AG04449 (cell line): ENCODE results near the gene NCOA6.

Experiments used
- CTCF ChIA-PET: fragments of 350-600 bp; formaldehyde crosslinking; extraction: SDS; loops from one replicate; lab custom pipeline; 2021; ENCODE audit warnings: antibody characterized with exemption; lab: Yijun Ruan, JAX
- POLR2A ChIA-PET: fragments of 400-600, 350-600 bp; formaldehyde crosslinking; extraction: SDS; loops from one replicate; lab custom pipeline; 2020; ENCODE audit warnings: antibody characterized with exemption, inconsistent platforms; lab: Yijun Ruan, JAX
- DNase-seq: peaks from one replicate; pipeline ENCODE4 v3.0.0-alpha.2; 2010; ENCODE audit warnings: low read depth, low spot score
- H3K4me3 ChIP-seq: 2 replicates; pipeline ENCODE4 v1.5.1; 2011; ENCODE audit warnings: low read depth, mild to moderate bottlenecking, control low read depth, low read length
- CTCF ChIP-seq: IDR thresholded peaks from one replicate; pipeline ENCODE4 v1.5.1; 2011; ENCODE audit warnings: mild to moderate bottlenecking, moderate library complexity, low read length, control low read depth, inconsistent platforms; ENCODE audit not compliant: insufficient read depth; ENCODE audit errors: missing control alignments

NCOA6 gene

GRCh38 chr20:34825530-34826362 is at the start of gene NCOA6:
NCOA6 (minus strand) TSS chr20:34825651; CDS start chr20:34782355, 43,296 bp downstream.
- H3K4me3 ChIP-seq, result peak within 1 kb of the TSS; percentile 98
- DNase-seq, result no peak
- CTCF ChIA-PET, result interaction anchor here (0.9 to 1.5 kb wide), 3 partner anchors 10 to 147 kb away, joined by 3 to 8 read pairs (median 5); no protein-coding TSS in a partner anchor
- POLR2A ChIA-PET, result interaction anchor here (1.0 kb wide), 1 partner anchor 169 kb away, joined by 3 read pairs; no protein-coding TSS in a partner anchor
- TF ChIP-seq CTCF, result no peak

- H3K4me3 ChIP-seq, result no peak overlapping the region
- DNase-seq, result peak; percentile 38
- POLR2A ChIA-PET, result interaction anchor here (0.8 to 3.0 kb wide), 4 partner anchors 78 to 127 kb away, joined by 3 to 16 read pairs (median 5); partner anchors contain the start of genes GSS and MYH7B
- CTCF ChIA-PET, result interaction anchor here (0.6 to 10.5 kb wide), 44 partner anchors 8 to 456 kb away, joined by 3 to 245 read pairs (median 5); partner anchors contain the start of genes GSS, MYH7B and TRPC4AP
- peak; percentile 85 for TF ChIP-seq CTCF
Observed at GRCh38 chr20:34874094-34874654, 48.7 kb upstream of the NCOA6 start.

GRCh38 chr20:34873583-34874093 is 48.2 kb upstream of the NCOA6 start:
- no peak for TF ChIP-seq CTCF
- POLR2A ChIA-PET, result interaction anchor here (0.8 to 3.0 kb wide), 4 partner anchors 78 to 128 kb away, joined by 3 to 16 read pairs (median 5); partner anchors contain the start of genes GSS and MYH7B
- H3K4me3 ChIP-seq, result no peak overlapping the region
- no peak for DNase-seq
- CTCF ChIA-PET, result interaction anchor here (0.6 to 10.5 kb wide), 42 partner anchors 8 to 456 kb away, joined by 3 to 245 read pairs (median 5); partner anchors contain the start of genes GSS and MYH7B

GRCh38 chr20:34872622-34873224 is 47.3 kb upstream of the NCOA6 start, which contains the start of gene GGT7:
GGT7 (minus strand) TSS chr20:34872856; CDS start chr20:34872815, 41 bp downstream.
- POLR2A ChIA-PET, result no interaction called here
- H3K4me3 ChIP-seq, result peak within 1 kb of the TSS; percentile 77
- TF ChIP-seq CTCF, result peak; percentile 80
- CTCF ChIA-PET, result interaction anchor here (0.6 to 10.5 kb wide), 32 partner anchors 8 to 227 kb away, joined by 3 to 245 read pairs (median 6); partner anchors contain the start of genes GSS and MYH7B
- no peak for DNase-seq

GRCh38 chr20:34871966-34872621 is 46.6 kb upstream of the NCOA6 start:
- H3K4me3 ChIP-seq, result peak overlapping the region; percentile 77
- no peak for DNase-seq
- CTCF ChIA-PET, result interaction anchor here (0.6 to 10.5 kb wide), 32 partner anchors 8 to 223 kb away, joined by 3 to 245 read pairs (median 6); partner anchors contain the start of genes GSS and MYH7B
- no peak for TF ChIP-seq CTCF
- POLR2A ChIA-PET, result no interaction called here
